Fibroblast of lung (primary cell): Measurements from ENCODE around the gene MANEA.

Source experiments
- EZH2 ChIP-seq: IDR thresholded peaks from 2 replicates; pipeline ENCODE4 v1.5.1; 2012; ENCODE audit warnings: low read length, control low read depth, mild to moderate bottlenecking; ENCODE audit errors: missing control alignments
- TF ChIP-seq, protein P1 (sequence below), 2 donors: IDR thresholded peaks in 1 of 2; conservative IDR thresholded peaks in 1 of 2; 1 replicate in 1 of 2; 2 replicates in 1 of 2; pipeline ENCODE4 v1.5.1; 2011 to 2012; ENCODE audit warnings: low read length in 2 of 2, control low read depth in 1 of 2, inconsistent platforms in 1 of 2, low read depth in 1 of 2, mild to moderate bottlenecking in 1 of 2

DNA sequence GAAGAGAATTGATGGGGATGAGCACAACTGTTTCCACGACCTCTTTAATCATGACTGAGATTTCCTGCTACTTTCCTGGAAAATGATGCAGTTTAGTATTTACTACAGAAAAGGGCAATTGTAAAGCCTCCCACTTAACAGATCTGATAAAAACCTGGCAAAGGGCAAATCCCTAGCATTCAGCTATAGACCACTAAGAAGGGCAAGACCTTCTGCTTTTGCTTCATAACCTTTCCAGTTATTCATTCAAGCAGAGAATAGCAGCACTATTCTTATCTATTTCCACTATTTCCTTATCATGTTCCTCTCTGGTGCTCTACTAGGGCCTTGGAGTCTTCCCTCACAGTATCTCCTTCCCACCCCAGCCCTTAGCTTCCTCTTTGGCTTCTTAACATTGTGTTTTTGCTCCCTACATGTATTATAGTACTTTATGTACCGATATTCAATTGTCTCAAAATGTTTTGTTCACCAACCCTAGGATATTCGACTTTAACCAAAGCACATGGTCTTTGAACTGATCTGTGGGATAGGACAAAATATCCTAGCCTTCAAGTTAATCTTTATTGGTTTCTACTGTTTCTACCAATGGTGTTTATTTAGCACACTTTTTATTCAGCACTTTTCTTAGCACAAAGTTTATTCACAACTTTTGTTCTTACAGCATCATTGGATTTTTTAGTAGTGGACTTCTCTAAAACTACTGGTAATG is 32.7 kb upstream of the MANEA start:
- TF ChIP-seq, protein P1, sequence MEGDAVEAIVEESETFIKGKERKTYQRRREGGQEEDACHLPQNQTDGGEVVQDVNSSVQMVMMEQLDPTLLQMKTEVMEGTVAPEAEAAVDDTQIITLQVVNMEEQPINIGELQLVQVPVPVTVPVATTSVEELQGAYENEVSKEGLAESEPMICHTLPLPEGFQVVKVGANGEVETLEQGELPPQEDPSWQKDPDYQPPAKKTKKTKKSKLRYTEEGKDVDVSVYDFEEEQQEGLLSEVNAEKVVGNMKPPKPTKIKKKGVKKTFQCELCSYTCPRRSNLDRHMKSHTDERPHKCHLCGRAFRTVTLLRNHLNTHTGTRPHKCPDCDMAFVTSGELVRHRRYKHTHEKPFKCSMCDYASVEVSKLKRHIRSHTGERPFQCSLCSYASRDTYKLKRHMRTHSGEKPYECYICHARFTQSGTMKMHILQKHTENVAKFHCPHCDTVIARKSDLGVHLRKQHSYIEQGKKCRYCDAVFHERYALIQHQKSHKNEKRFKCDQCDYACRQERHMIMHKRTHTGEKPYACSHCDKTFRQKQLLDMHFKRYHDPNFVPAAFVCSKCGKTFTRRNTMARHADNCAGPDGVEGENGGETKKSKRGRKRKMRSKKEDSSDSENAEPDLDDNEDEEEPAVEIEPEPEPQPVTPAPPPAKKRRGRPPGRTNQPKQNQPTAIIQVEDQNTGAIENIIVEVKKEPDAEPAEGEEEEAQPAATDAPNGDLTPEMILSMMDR (conservative IDR thresholded peaks at IDR 0.05 in 1 of 2, IDR thresholded peaks at IDR 0.05 in 1 of 2; ENCODE audit: low read depth in 1 of 2, low read length in 2 of 2), result no peak
- no peak for TF ChIP-seq EZH2
